GM12878 (cell line): ENCODE data around the gene DPH1. TPM values are rescaled to one million over a fixed set of nuclear protein-coding genes. Genes with fewer than 3 reads are reported as not detected.

ENCODE experiments used
- ATAC-seq: fragments of 200-7000 bp; cut with Tn5 transposase; 3 replicates; pipeline ENCODE4 v1.9.1; 2020; ENCODE audit warnings: mild to moderate bottlenecking, moderate library complexity
- BruUV-seq: library from RNA; stranded (reverse); fragments of 400-500 nt; replicated peaks from 2 replicates; lab custom pipeline; 2021; lab: Mats Ljungman, UMichigan
- CTCF ChIA-PET: fragments of 300-600 bp; sonication (Branson Sonifier 250); formaldehyde crosslinking; extraction: SDS; loops from one replicate; lab custom pipeline; 2021; ENCODE audit warnings: inconsistent platforms; lab: Yijun Ruan, JAX
- POLR2A ChIA-PET: fragments of 350-600 bp; formaldehyde crosslinking; extraction: SDS; loops from one replicate; lab custom pipeline; 2021; ENCODE audit warnings: inconsistent platforms; lab: Charles Lee
- RAD21 ChIA-PET: fragments of 300-600 bp; sonication (Branson Sonifier 250); formaldehyde crosslinking; loops from one replicate; lab custom pipeline; 2023; ENCODE audit warnings: antibody characterized with exemption; ENCODE audit not compliant: unreplicated experiment; lab: Charles Lee
- SMC1A ChIA-PET: fragments of 300-600 bp; sonication (Branson Sonifier 250); formaldehyde crosslinking; loops from one replicate; lab custom pipeline; 2023; ENCODE audit not compliant: unreplicated experiment, uncharacterized antibody; lab: Charles Lee
- DNase-seq: peaks from one replicate; pipeline ENCODE4 v3.0.0-alpha.2; 2011; ENCODE audit warnings: low read depth, low spot score
- FAIRE-seq: peaks from 3 replicates; lab custom pipeline; 2011; peaks lifted over from hg19 to GRCh38; lab: Jason Lieb, UNC
- H2AFZ ChIP-seq: 2 replicates; pipeline ENCODE4 v1.6.0; 2011; ENCODE audit warnings: low read depth, low read length, control low read depth; ENCODE audit not compliant: control insufficient read depth
- H3K27ac ChIP-seq: 2 replicates; pipeline ENCODE4 v1.5.1; 2011; ENCODE audit warnings: control low read depth; ENCODE audit not compliant: control insufficient read depth, insufficient read depth
- H3K27me3 ChIP-seq, 2 experiments: replicated peaks in 1 of 2; 2 replicates each; pipeline versions ENCODE4 v1.6.0 to v1.6.1; 2011; ENCODE audit warnings: low read length in 1 of 2; ENCODE audit not compliant: control insufficient read depth in 2 of 2, insufficient read depth in 2 of 2
- H3K36me3 ChIP-seq, 2 experiments: 2 replicates each; pipeline ENCODE4 v1.5.1; 2011; ENCODE audit warnings: low read length in 1 of 2; ENCODE audit not compliant: control insufficient read depth in 2 of 2, insufficient read depth in 2 of 2
- H3K4me1 ChIP-seq: 2 replicates; pipeline ENCODE4 v1.6.1; 2011; ENCODE audit warnings: mild to moderate bottlenecking, low read length, moderate library complexity, mixed read lengths; ENCODE audit not compliant: control insufficient read depth, insufficient read depth
- H3K4me2 ChIP-seq: 2 replicates; pipeline ENCODE4 v1.6.0; 2011; ENCODE audit warnings: control low read depth; ENCODE audit not compliant: control insufficient read depth, insufficient read depth
- H3K4me3 ChIP-seq: fragments of 200-600 bp; sonication (generic); 2 replicates; pipeline ENCODE4 v1.5.1; 2016
- H3K79me2 ChIP-seq: 2 replicates; pipeline ENCODE4 v1.6.0; 2011; ENCODE audit warnings: low read length; ENCODE audit not compliant: control insufficient read depth, insufficient read depth
- H3K9ac ChIP-seq: 2 replicates; pipeline ENCODE4 v1.8.0; 2011; ENCODE audit warnings: low read length, control low read depth, mixed read lengths; ENCODE audit not compliant: control insufficient read depth, insufficient read depth
- H3K9me3 ChIP-seq: replicated peaks from 3 replicates; pipeline ENCODE4 v1.5.1; 2011; ENCODE audit warnings: mild to moderate bottlenecking, low read length; ENCODE audit not compliant: control insufficient read depth, insufficient read depth
- H4K20me1 ChIP-seq: 2 replicates; pipeline ENCODE4 v1.6.0; 2011; ENCODE audit not compliant: control insufficient read depth, insufficient read depth
- ATF2 ChIP-seq: IDR thresholded peaks from 2 replicates; pipeline ENCODE4 v1.6.1; 2012; ENCODE audit warnings: low read length, inconsistent platforms
- BACH1 ChIP-seq: fragments of 450-650 bp; IDR thresholded peaks from 2 replicates; pipeline ENCODE4 v1.6.1; 2017; ENCODE audit warnings: mild to moderate bottlenecking, borderline replicate concordance
- CBFB ChIP-seq: IDR thresholded peaks from 2 replicates; pipeline ENCODE4 v1.6.1; 2016; ENCODE audit warnings: antibody characterized with exemption, low read depth
- CHD4 ChIP-seq: fragments of 200-600 bp; sonication (generic); IDR thresholded peaks from 2 replicates; pipeline ENCODE4 v1.6.1; 2016; ENCODE audit warnings: mild to moderate bottlenecking
- DPF2 ChIP-seq: fragments of 450-650 bp; IDR thresholded peaks from 2 replicates; pipeline ENCODE4 v1.6.1; 2017; ENCODE audit warnings: mild to moderate bottlenecking
- EGR1 ChIP-seq, 2 experiments: IDR thresholded peaks; 1 replicate in 1 of 2; 2 replicates in 1 of 2; pipeline ENCODE4 v1.6.1; 2011 to 2012; ENCODE audit warnings: low read depth in 2 of 2, low read length in 2 of 2, borderline replicate concordance in 1 of 2, mild to moderate bottlenecking in 1 of 2, moderate library complexity in 1 of 2
- NFIC ChIP-seq: IDR thresholded peaks from 2 replicates; pipeline ENCODE4 v1.6.1; 2012; ENCODE audit warnings: low read depth, mild to moderate bottlenecking, inconsistent platforms, low read length, moderate library complexity
- PKNOX1 ChIP-seq: fragments of 450-650 bp; IDR thresholded peaks from 2 replicates; pipeline ENCODE4 v1.6.1; 2016; ENCODE audit warnings: mild to moderate bottlenecking
- POLR2A ChIP-seq: IDR thresholded peaks from 2 replicates; pipeline ENCODE4 v1.6.1; 2011; ENCODE audit warnings: low read depth, mild to moderate bottlenecking, low read length
- POLR2AphosphoS5 ChIP-seq: IDR thresholded peaks from 2 replicates; pipeline ENCODE4 v1.6.1; 2011; ENCODE audit warnings: mild to moderate bottlenecking, low read length, inconsistent platforms
- RB1 ChIP-seq: fragments of 450-650 bp; formaldehyde crosslinking; IDR thresholded peaks from 2 replicates; pipeline ENCODE4 v1.6.1; 2017; ENCODE audit warnings: mild to moderate bottlenecking, borderline replicate concordance
- RELB ChIP-seq: fragments of 450-650 bp; IDR thresholded peaks from 2 replicates; pipeline ENCODE4 v1.6.1; 2017; ENCODE audit warnings: low read depth, mild to moderate bottlenecking, moderate library complexity
- SKIL ChIP-seq: fragments of 450-650 bp; IDR thresholded peaks from 2 replicates; pipeline ENCODE4 v1.6.1; 2017; ENCODE audit warnings: mild to moderate bottlenecking, low read depth, inconsistent platforms; ENCODE audit not compliant: poor library complexity, severe bottlenecking
- SREBF1 ChIP-seq: IDR thresholded peaks from 2 replicates; pipeline ENCODE4 v1.6.1; 2012; ENCODE audit warnings: mild to moderate bottlenecking, low read length
- ZNF207 ChIP-seq: fragments of 450-650 bp; IDR thresholded peaks from 2 replicates; pipeline ENCODE4 v1.6.1; 2014; ENCODE audit warnings: antibody characterized with exemption, mild to moderate bottlenecking, borderline replicate concordance
- ZNF384 ChIP-seq: IDR thresholded peaks from 2 replicates; pipeline ENCODE4 v1.6.1; 2012; ENCODE audit warnings: low read depth, mild to moderate bottlenecking, low read length, improper control_type of control experiment, borderline replicate concordance
- WGBS: methylation state at CpG from one replicate; pipeline ENCODE4 v1.1.6; 2016; ENCODE audit warnings: low lambda C conversion rate; ENCODE audit not compliant: insufficient replicate concordance, insufficient coverage; ENCODE audit errors: missing lambda C conversion rate; 5-methylcytosine and 5-hydroxymethylcytosine counted together
- in situ Hi-C: fragments of 300-500 bp; cut with MboI; formaldehyde crosslinking; loops from 9 replicates; pipeline ENCODE4 v1.14.3; 2018; ENCODE audit warnings: mixed read lengths
- intact Hi-C: fragments of 100-400 bp; cut with micrococcal nuclease; formaldehyde crosslinking; loops from one replicate; pipeline ENCODE4 v1.14.2; 2022; ENCODE audit not compliant: unreplicated experiment
- polyA plus RNA-seq, 11 experiments: library from polyadenylated mRNA; depleted of rRNA in 4 of 11; unstranded in 6 of 11; stranded (reverse) in 5 of 11; fragments of >200 nt; fragmentation: Nextera tagmentation in 4 of 11; fragmentation: Illumina TruSeq in 1 of 11; extraction: Ambion mirVana in 4 of 11; extraction: Trizol in 1 of 11; gene quantifications; 1 replicate in 1 of 11; 2 replicates in 10 of 11; pipeline versions ENCODE4 v1.2.1 to v1.2.3, GENCODE V29; 2011 to 2016; ENCODE audit warnings: inconsistent platforms in 2 of 11, missing spikeins in 2 of 11, low read depth in 1 of 11
- total RNA-seq, 4 experiments: library from RNA; depleted of rRNA in 3 of 4; stranded (reverse); fragments of >200 nt in 3 of 4; fragmentation: Illumina TruSeq in 1 of 4; extraction: Trizol in 1 of 4; gene quantifications; 2 replicates each; pipeline versions ENCODE4 v1.2.1 to v1.2.3, GENCODE V29; 2013 to 2021

DPH1 gene
- total and polyA plus RNA-seq, 10 of the 15 experiments (the other 5 are each of a cell fraction or from before 2014, with no cell fraction given) = 0.29 to 33.6 (median 20.2) TPM

GRCh38 chr17:2083613-2084035 lies 53.7 kb downstream of the DPH1 start (continued):
- peak; percentile 49; the same call in 1 of the 2 replicates for TF ChIP-seq ZNF384
- no peak for TF ChIP-seq BACH1
- TF ChIP-seq, all 136 proteins: peak for 46

- no peak overlapping the region for H3K4me3 ChIP-seq
- H3K79me2 ChIP-seq = peaks cover 6% of the 10 kb centered on the region
- in situ Hi-C loops = no loop called here
- H4K20me1 ChIP-seq = no peaks in the 10 kb centered on the region
- WGBS = 44% methylated on average over 8 of the region's 8 CpGs
- H3K4me1 ChIP-seq = peaks cover 65% of the 10 kb centered on the region
- ChIA-PET SMC1A (interaction anchor here (0.9 to 4.4 kb wide), 15 partner anchors 14 to 200 kb away, joined by 3 to 41 read pairs (median 5); no protein-coding TSS in a partner anchor), RAD21 (interaction anchor here (0.8 to 10.4 kb wide), 11 partner anchors 11 to 197 kb away, joined by 3 to 160 read pairs (median 6); partner anchors contain the start of gene HIC1), POLR2A (interaction anchor here (1.0 to 10.8 kb wide), 11 partner anchors 15 to 183 kb away, joined by 3 to 148 read pairs (median 3); no protein-coding TSS in a partner anchor), CTCF (interaction anchor here (0.6 to 7.7 kb wide), 11 partner anchors 11 to 199 kb away, joined by 3 to 106 read pairs (median 5); partner anchors contain the start of gene HIC1)
- FAIRE-seq (no peak), DNase-seq (no peak), ATAC-seq (peak; percentile 15)
- H2AFZ ChIP-seq = no peak overlapping the region
- H3K4me2 ChIP-seq = peak overlapping the region; percentile 10; the same call in 1 of the 2 replicates
- TSS peak; percentile 66 for BruUV-seq
- peak overlapping the region; percentile 92 for H3K27ac ChIP-seq
- peaks cover 11 to 16% of the 10 kb centered on the region in 2 experiments for H3K36me3 ChIP-seq
- H3K27me3 ChIP-seq = no peaks in the 10 kb centered on the region
- no peaks in the 10 kb centered on the region for H3K9me3 ChIP-seq
- H3K9ac ChIP-seq = peak overlapping the region; percentile 48
- intact Hi-C loops = no loop called here
- no peak for TF ChIP-seq ZNF207
- TF ChIP-seq NFIC = no peak
- no peak; the same call in 1 of the 2 replicates for TF ChIP-seq RELB
- TF ChIP-seq SREBF1 = no peak
- no peak for TF ChIP-seq CHD4
- no peak for TF ChIP-seq RB1
- no peak for TF ChIP-seq POLR2A
- no peak for TF ChIP-seq PKNOX1
- TF ChIP-seq DPF2 = peak; percentile 69
- peak; percentile 3 for TF ChIP-seq SKIL
- TF ChIP-seq EGR1 (IDR thresholded peaks at IDR 0.05; ENCODE audit: borderline replicate concordance in 1 of 2, low read depth in 2 of 2, low read length in 2 of 2) = no peak
- no peak for TF ChIP-seq ATF2
- no peak for TF ChIP-seq CBFB
- 0 out of 2 replicates have a peak, but pooled peaks have one; percentile 40 for TF ChIP-seq POLR2AphosphoS5
Measured at GRCh38 chr17:2084036-2084765, 54.2 kb downstream of the DPH1 start.
